ENCODE measurements around the gene C1QTNF8.

DNA sequence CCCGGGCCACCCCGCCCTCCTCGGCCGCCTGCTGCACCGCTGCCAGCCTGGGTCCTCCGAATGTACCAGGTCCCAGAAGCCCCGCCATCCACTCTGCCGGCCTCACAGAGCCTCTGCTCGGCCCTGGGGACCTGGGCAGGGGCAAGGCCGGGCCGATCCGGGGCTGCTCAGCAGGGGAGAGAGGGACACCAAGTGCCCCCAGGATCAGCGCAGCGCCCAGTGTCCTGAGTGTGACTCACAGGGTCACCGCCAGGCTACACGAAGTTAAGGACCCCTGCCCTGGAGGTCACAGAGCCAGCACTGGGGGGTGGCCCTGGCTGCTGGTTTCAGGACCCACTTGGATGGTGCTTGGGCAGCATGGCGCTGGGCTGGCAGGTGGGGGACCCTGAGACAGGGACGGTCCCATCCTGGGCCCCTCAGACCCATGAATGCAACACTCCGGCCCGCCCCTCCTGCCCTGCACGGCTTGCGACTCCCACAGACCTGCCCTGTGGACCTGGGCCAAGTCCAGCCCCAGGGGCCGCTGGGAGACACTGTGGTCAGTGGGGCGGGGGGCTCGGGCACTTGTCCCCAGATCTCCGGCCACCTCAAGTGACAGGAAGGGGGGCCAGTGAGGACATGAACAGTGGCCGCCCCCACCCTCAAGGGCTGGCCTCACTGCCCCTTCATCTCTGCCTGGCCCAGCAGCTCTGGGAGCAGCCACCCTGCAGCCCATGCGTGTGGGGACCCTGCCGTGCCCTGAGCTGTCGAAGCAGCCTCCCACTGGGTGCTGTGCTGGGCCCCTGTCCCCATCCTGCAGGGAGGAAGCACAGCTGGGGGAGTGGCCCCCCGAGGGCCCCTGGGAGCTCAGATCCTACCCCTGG lies 46.7 kb downstream of the C1QTNF8 start:
- TF ChIP-seq SIN3A (IDR thresholded peaks at IDR 0.05; ENCODE audit: borderline replicate concordance, insufficient read depth, low read length) (no peak), POLR2AphosphoS5 (IDR thresholded peaks at IDR 0.05; ENCODE audit: low read depth, low read length) (no peak), TAF1 (IDR thresholded peaks at IDR 0.05; ENCODE audit: borderline replicate concordance, insufficient read depth, low read length) (no peak), FOXP2 (optimal IDR thresholded peaks at IDR 0.05; ENCODE audit: borderline replicate concordance, extremely low read depth, extremely low read length, insufficient read depth) (no peak)
- TF ChIP-seq, protein P1, sequence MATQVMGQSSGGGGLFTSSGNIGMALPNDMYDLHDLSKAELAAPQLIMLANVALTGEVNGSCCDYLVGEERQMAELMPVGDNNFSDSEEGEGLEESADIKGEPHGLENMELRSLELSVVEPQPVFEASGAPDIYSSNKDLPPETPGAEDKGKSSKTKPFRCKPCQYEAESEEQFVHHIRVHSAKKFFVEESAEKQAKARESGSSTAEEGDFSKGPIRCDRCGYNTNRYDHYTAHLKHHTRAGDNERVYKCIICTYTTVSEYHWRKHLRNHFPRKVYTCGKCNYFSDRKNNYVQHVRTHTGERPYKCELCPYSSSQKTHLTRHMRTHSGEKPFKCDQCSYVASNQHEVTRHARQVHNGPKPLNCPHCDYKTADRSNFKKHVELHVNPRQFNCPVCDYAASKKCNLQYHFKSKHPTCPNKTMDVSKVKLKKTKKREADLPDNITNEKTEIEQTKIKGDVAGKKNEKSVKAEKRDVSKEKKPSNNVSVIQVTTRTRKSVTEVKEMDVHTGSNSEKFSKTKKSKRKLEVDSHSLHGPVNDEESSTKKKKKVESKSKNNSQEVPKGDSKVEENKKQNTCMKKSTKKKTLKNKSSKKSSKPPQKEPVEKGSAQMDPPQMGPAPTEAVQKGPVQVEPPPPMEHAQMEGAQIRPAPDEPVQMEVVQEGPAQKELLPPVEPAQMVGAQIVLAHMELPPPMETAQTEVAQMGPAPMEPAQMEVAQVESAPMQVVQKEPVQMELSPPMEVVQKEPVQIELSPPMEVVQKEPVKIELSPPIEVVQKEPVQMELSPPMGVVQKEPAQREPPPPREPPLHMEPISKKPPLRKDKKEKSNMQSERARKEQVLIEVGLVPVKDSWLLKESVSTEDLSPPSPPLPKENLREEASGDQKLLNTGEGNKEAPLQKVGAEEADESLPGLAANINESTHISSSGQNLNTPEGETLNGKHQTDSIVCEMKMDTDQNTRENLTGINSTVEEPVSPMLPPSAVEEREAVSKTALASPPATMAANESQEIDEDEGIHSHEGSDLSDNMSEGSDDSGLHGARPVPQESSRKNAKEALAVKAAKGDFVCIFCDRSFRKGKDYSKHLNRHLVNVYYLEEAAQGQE (IDR thresholded peaks at IDR 0.05; ENCODE audit: insufficient read depth in 1 of 2, low read depth in 2 of 2, low read length in 2 of 2), result no peak

Data from PFSK-1 (cell line).